HEK293T (cell line): ENCODE measurements around the gene CDC45.
A peak's percentile ranks its signal among the peaks of the same experiment; 100 is the strongest.

ENCODE experiments used
- CTCF ChIA-PET: fragments of 350-600 bp; formaldehyde crosslinking; extraction: SDS; loops from one replicate; lab custom pipeline; 2021; ENCODE audit warnings: antibody characterized with exemption, inconsistent platforms; lab: Yijun Ruan, JAX
- POLR2A ChIA-PET: fragments of 350-600 bp; formaldehyde crosslinking; extraction: SDS; loops from one replicate; lab custom pipeline; 2020; ENCODE audit warnings: antibody characterized with exemption, inconsistent platforms; lab: Yijun Ruan, JAX
- DNase-seq: peaks from one replicate; pipeline ENCODE4 v3.0.0; 2012; ENCODE audit warnings: mixed read lengths; ENCODE audit errors: extremely low spot score
- ARNT ChIP-seq: fragments of 450-650 bp; IDR thresholded peaks from 2 replicates; pipeline ENCODE4 v1.6.1; 2017; ENCODE audit warnings: mild to moderate bottlenecking
- BHLHE40 ChIP-seq: fragments of 450-650 bp; IDR thresholded peaks from 2 replicates; pipeline ENCODE4 v1.6.1; 2016; ENCODE audit warnings: mild to moderate bottlenecking, moderate library complexity, borderline replicate concordance
- CTBP1 ChIP-seq: fragments of 450-650 bp; IDR thresholded peaks from 2 replicates; pipeline ENCODE4 v1.6.1; 2016; ENCODE audit warnings: borderline replicate concordance
- ELF4 ChIP-seq: fragments of 450-650 bp; IDR thresholded peaks from 2 replicates; pipeline ENCODE4 v1.6.1; 2017; ENCODE audit warnings: antibody characterized with exemption
- FOXA1 ChIP-seq: fragments of 450-650 bp; IDR thresholded peaks from 2 replicates; pipeline ENCODE4 v1.6.1; 2016; ENCODE audit warnings: mild to moderate bottlenecking
- FOXK2 ChIP-seq: fragments of 450-650 bp; IDR thresholded peaks from 2 replicates; pipeline ENCODE4 v1.6.1; 2016; ENCODE audit warnings: mild to moderate bottlenecking
- FOXM1 ChIP-seq: fragments of 450-650 bp; IDR thresholded peaks from 2 replicates; pipeline ENCODE4 v1.6.1; 2017; ENCODE audit warnings: mild to moderate bottlenecking, borderline replicate concordance
- HDGF ChIP-seq: fragments of 450-650 bp; IDR thresholded peaks from 2 replicates; pipeline ENCODE4 v1.6.1; 2017; ENCODE audit warnings: antibody characterized with exemption, borderline replicate concordance
- L3MBTL2 ChIP-seq: fragments of 450-650 bp; conservative IDR thresholded peaks from 2 replicates; pipeline ENCODE4 v1.6.1; 2016; ENCODE audit warnings: mild to moderate bottlenecking
- LEF1 ChIP-seq: fragments of 450-650 bp; IDR thresholded peaks from 2 replicates; pipeline ENCODE4 v1.6.1; 2017; ENCODE audit warnings: mild to moderate bottlenecking, borderline replicate concordance
- NFRKB ChIP-seq: fragments of 450-650 bp; IDR thresholded peaks from 2 replicates; pipeline ENCODE4 v1.6.1; 2016; ENCODE audit warnings: mild to moderate bottlenecking, moderate library complexity
- SP1 ChIP-seq: fragments of 450-650 bp; IDR thresholded peaks from 2 replicates; pipeline ENCODE4 v1.6.1; 2017
- SUZ12 ChIP-seq: fragments of 450-650 bp; IDR thresholded peaks from 2 replicates; pipeline ENCODE4 v1.6.1; 2016; ENCODE audit warnings: mild to moderate bottlenecking
- TARDBP ChIP-seq: fragments of 450-650 bp; IDR thresholded peaks from 2 replicates; pipeline ENCODE4 v1.6.1; 2016
- ZNF384 ChIP-seq: fragments of 450-650 bp; IDR thresholded peaks from 2 replicates; pipeline ENCODE4 v1.6.1; 2016
- TF ChIP-seq, protein P1 (sequence below): fragments of 450-650 bp; IDR thresholded peaks from 2 replicates; pipeline ENCODE4 v1.6.1; 2016

Gene CDC45

DNA sequence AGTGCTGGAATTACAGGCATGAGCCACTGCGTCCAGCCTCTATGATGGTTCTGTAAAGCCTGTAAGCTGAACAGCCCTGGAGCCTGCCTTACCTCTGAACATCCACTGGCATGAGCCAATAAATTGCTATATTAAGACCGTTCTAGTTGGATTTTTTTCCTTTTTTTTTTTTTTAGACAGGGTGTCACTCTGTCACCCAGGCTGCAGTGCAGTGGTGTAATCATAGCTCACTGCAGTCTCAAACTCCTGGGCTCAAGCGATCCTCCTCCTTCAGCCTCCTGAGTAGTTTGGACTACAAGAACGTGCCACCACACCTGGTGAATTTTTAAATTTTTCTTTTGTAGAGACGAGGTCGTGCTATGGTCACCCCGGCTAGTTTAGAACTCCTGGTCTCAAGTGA is 70.7 kb downstream of the CDC45 start:
- TF ChIP-seq LEF1 (no peak), BHLHE40 (no peak), SUZ12 (no peak), NFRKB (no peak), ZNF384 (no peak), ELF4 (no peak), HDGF (no peak), L3MBTL2 (no peak), ARNT (no peak), SP1 (no peak), CTBP1 (no peak), FOXK2 (no peak), FOXM1 (no peak), FOXA1 (no peak), TARDBP (no peak)
- TF ChIP-seq, protein P1, sequence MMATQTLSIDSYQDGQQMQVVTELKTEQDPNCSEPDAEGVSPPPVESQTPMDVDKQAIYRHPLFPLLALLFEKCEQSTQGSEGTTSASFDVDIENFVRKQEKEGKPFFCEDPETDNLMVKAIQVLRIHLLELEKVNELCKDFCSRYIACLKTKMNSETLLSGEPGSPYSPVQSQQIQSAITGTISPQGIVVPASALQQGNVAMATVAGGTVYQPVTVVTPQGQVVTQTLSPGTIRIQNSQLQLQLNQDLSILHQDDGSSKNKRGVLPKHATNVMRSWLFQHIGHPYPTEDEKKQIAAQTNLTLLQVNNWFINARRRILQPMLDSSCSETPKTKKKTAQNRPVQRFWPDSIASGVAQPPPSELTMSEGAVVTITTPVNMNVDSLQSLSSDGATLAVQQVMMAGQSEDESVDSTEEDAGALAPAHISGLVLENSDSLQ, result no peak
- POLR2A ChIA-PET, result no interaction called here
- CTCF ChIA-PET, result no interaction called here
- no peak for DNase-seq

DNA sequence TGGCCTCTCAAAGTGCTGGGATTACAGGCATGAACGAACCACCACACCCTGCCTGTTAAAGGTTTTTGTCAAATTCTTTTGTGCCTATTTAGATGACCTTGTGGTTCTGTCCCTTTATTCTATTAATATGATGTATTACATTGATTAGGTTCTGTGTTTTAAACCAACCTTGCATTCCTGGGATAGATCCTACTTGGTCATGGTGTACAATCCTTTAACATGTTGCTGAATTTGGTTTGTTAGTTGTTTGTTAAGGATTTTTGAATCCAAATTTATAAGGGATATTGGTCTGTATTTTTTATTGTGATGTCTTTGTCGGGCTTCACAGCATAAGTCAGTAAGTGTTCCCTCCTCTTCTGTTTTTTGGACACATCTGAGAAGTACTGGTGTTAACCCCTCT is 73.5 kb downstream of the CDC45 start:
- ChIA-PET CTCF (no interaction called here), POLR2A (no interaction called here)
- no peak for DNase-seq
- TF ChIP-seq FOXK2, result no peak
- TF ChIP-seq NFRKB, result no peak
- no peak for TF ChIP-seq CTBP1
- no peak for TF ChIP-seq ARNT
- no peak for TF ChIP-seq BHLHE40
- TF ChIP-seq FOXM1, result no peak
- TF ChIP-seq L3MBTL2, result no peak
- TF ChIP-seq ZNF384, result no peak
- TF ChIP-seq, protein P1, result no peak
- TF ChIP-seq TARDBP, result no peak

DNA sequence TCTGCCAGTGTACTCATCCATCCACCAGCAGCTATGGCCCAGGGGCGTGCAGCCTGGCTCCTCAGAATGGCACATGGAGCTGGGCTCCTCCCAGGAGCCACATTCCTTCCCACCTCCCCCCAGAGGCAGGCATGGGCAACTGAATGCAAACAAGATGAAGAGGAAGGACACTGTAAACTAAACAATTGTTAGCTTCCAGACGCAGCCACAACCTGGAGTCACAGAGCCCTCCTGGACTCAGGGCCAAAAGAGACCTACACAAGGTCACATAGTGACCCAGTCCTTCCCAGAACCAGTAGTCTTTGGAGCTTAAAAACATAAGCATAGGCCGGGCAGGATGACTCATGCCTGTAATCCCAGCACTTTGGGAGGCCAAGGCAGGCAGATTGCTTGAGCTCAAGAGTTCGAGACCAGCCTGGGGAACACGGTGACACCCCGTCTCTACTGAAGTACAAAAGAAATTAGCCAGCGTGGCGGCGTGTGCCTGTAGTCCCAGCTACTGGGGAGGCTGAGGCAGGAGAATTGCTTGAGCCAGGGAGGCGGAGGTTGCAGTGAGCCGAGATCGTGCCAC is 75.2 kb downstream of the CDC45 start:
- ChIA-PET CTCF (interaction anchor here (1.1 kb wide), 1 partner anchor 9 kb away, joined by 6 read pairs; no protein-coding TSS in a partner anchor), POLR2A (interaction anchor here (0.6 kb wide), 1 partner anchor 14 kb away, joined by 3 read pairs; no protein-coding TSS in a partner anchor)
- TF ChIP-seq LEF1, result no peak
- no peak for TF ChIP-seq ELF4
- TF ChIP-seq CTBP1, result no peak
- 0 out of 2 replicates have a peak, but pooled peaks have one; percentile 16 for TF ChIP-seq L3MBTL2
- no peak for DNase-seq

DNA sequence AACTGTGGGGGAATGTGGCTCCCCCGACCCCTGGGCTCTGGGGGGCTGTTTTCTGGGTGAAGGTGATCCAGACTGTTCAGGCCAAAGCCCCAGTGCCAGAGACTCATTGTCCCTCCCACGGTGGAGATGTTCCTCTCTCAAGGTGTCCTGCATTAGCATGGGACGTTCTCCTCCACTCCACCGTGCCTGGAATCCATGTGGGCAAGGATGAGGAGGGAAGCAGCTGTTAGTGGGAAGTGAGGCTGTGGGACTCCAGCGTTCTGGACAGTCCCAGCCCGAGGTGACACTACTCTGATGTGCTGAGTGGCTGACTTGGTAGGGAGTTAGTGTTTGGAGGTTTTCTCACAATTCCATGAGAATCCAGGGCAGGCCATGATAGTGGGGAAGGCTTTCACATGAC is 75.9 kb downstream of the CDC45 start:
- DNase-seq, result no peak
- POLR2A ChIA-PET, result no interaction called here
- no peak for TF ChIP-seq TARDBP
- no peak for TF ChIP-seq LEF1
- no peak for TF ChIP-seq FOXK2
- TF ChIP-seq SUZ12, result no peak
- TF ChIP-seq, protein P1, result no peak
- no peak for TF ChIP-seq L3MBTL2
- TF ChIP-seq HDGF, result no peak
- CTCF ChIA-PET, result interaction anchor here (1.1 kb wide), 1 partner anchor 9 kb away, joined by 6 read pairs; no protein-coding TSS in a partner anchor

DNA sequence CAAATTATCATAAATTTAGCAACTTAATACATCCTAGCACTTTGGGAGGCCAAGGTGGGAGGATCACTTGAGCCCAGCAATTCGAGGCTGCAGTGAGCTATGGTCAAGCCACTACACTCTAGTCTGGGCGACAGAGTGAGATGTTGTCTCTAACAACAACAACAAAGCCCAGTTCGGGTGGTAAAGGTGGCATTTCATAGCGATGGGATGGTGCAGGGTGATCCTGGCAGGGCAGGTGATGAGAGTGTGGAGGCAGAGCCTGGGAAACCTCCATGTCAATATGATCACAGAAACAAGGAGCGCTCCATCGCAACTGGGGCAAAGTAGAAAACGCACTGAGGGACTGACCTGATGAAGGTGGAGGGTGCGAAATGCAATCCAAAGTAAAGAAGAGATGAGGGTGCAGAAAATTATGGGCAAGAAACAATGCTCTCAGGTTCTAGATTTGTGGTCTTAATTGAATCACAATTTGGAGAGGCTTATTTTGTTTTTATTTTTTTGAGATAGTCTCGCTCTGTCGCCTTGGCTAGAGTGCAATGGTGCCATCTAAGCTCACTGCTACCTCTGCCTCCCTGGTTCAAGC is 77.3 kb downstream of the CDC45 start:
- TF ChIP-seq ELF4 (no peak), ZNF384 (no peak), FOXM1 (no peak), FOXK2 (no peak), SUZ12 (no peak), BHLHE40 (no peak), SP1 (no peak), ARNT (no peak), L3MBTL2 (no peak), HDGF (no peak), LEF1 (no peak), FOXA1 (no peak), CTBP1 (no peak), TARDBP (no peak), NFRKB (no peak)
- TF ChIP-seq, protein P1, result no peak
- no peak for DNase-seq
- CTCF ChIA-PET, result no interaction called here
- POLR2A ChIA-PET, result no interaction called here
